ENCODE measurements around the gene GLB1L. TPM values are rescaled to one million over a fixed set of nuclear protein-coding genes. Genes with fewer than 3 reads are reported as not detected.

Gene GLB1L
- total and polyA plus RNA-seq, 2 donors from 2014 or later, result 19.7 to 20.6 TPM

DNA sequence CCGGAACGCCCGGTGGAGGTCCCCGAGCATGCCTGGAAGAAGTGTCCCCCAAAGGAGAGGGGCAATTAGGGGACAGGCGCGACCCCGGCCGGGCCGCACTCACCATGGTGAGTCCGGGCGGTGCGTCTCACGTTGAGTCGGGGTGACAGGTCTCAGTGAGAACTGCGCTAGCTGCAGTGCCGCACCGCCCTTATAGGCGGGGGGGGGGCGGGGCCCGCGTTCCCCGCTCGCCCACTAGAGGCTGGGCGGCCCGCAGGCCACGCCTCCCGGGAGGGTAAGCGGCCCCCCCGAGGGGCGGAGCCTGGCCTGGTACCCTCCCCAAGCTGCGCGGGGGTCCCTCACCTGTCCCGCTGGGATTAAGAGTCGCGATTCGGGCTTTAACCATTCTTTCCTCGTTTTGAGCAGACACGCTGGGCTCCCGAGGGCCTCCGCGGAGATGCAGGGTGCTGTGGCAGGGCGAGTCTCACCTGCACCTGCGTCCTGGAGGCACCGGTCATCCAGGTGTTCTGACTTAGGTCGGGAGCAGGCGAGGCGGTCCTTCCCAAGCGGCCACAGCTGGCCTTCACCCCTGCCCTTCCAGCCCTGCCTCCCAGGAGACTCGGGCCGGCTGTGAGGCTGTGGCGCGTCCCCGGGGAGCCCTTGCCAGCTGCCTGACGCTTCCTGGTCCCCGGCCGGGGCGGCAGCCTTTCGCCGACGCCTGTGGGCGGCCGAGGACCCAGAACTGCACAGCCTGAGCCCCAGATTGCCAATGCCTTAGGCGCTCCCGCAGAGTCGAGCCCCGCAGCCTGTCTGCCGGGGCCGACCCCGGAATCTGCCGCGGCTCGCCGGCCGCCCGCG, 8.7 kb upstream of the GLB1L start, which contains the start of gene TUBA4A:
Gene TUBA4A, minus strand, starts transcription at position 166 of the 837 bp plus-strand sequence. Its CDS starts 60 bp downstream, at position 106.
- peaks cover 15% of the 10 kb centered on the region for H3K27me3 ChIP-seq (ENCODE audit: control insufficient read depth, insufficient read depth, low read length)
- H3K4me1 ChIP-seq (ENCODE audit: control insufficient read depth in 2 of 3, insufficient read depth in 2 of 3, low read depth in 1 of 3, low read length in 3 of 3), result peaks cover 0 to 41% (median 32%) of the 10 kb centered on the region in 3 donors
- peak; percentile 66 to 95 (median 81) for DNase-seq
- H3K27ac ChIP-seq (ENCODE audit: low read depth in 2 of 2, low read length in 2 of 2), result peak within 1 kb of the TSS; percentile 85 to 87
- H3K36me3 ChIP-seq (ENCODE audit: control insufficient read depth in 2 of 3, insufficient read depth in 3 of 3, low read length in 3 of 3), result peaks cover 0 to 12% (median 3%) of the 10 kb centered on the region in 3 donors
- FAIRE-seq, result no peak
- intact Hi-C loops (cut with DNase I), result no loop called here
- peak within 1 kb of the TSS in 2 of 3 donors; percentile 68 to 75 for H3K9ac ChIP-seq (ENCODE audit: low read length in 3 of 3)
- H3K9me3 ChIP-seq (ENCODE audit: control insufficient read depth in 2 of 3, insufficient read depth in 1 of 3, low read length in 3 of 3), result no peaks in the 10 kb centered on the region
- TF ChIP-seq, protein P1, sequence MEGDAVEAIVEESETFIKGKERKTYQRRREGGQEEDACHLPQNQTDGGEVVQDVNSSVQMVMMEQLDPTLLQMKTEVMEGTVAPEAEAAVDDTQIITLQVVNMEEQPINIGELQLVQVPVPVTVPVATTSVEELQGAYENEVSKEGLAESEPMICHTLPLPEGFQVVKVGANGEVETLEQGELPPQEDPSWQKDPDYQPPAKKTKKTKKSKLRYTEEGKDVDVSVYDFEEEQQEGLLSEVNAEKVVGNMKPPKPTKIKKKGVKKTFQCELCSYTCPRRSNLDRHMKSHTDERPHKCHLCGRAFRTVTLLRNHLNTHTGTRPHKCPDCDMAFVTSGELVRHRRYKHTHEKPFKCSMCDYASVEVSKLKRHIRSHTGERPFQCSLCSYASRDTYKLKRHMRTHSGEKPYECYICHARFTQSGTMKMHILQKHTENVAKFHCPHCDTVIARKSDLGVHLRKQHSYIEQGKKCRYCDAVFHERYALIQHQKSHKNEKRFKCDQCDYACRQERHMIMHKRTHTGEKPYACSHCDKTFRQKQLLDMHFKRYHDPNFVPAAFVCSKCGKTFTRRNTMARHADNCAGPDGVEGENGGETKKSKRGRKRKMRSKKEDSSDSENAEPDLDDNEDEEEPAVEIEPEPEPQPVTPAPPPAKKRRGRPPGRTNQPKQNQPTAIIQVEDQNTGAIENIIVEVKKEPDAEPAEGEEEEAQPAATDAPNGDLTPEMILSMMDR (IDR thresholded peaks at IDR 0.05; ENCODE audit: borderline replicate concordance, extremely low read depth, insufficient read depth), result no peak
- H3K4me3 ChIP-seq (ENCODE audit: low read length in 3 of 3), result peak within 1 kb of the TSS; percentile 20 to 93 (median 81)

DNA sequence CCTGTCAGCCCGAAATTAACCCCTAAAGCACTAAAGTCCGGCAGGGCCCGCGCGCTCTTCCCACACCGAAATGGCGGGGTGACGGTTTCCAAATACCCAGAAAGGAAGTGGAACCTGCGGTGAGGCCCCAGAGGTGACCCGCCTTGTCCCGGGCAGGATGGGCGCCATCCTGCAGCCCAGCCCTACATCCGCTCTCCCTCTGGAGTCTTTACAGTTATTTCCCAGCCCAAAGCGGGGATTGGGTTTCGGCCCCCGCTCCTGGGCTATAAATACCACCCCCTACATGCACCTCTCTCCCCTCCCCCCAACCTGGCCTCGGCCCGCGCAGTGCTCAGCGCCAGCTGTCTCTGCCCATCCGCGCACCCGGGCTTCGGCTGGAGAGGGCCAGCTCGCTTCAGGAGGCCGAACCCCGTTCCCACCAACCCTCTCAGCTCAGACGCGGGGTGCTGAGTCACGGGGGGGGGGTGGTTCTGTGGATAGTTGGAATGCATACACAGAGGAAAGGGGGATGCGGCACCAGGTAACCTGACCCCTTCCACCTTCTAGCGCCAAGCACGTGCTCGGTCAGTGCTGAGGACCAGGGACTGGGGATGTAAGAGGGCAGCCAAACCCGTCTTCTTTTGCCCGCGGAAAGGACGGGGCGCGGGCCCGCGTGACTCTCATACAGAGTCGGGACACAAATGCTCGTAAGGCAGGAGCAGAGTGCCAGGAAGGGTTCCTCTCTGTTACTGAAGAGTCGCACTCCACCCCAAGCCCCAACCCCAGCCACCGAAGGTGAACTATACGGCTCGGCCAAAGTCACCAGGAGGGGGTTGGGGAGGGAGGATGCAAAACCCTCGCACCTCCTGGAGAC, 7.9 kb upstream of the GLB1L start, which contains the start of gene TUBA4B:
Gene TUBA4B, plus strand, starts transcription at position 344 of the 853 bp plus-strand sequence. Its CDS starts 165 bp downstream, at position 509.
- no peak for FAIRE-seq
- Histone ChIP-seq H3K27ac (ENCODE audit: low read depth in 2 of 2, low read length in 2 of 2) (peak within 1 kb of the TSS; percentile 85 to 87), H3K4me3 (ENCODE audit: low read length in 3 of 3) (peak within 1 kb of the TSS; percentile 20 to 93 (median 81)), H3K9me3 (ENCODE audit: control insufficient read depth in 2 of 3, insufficient read depth in 1 of 3, low read length in 3 of 3) (no peaks in the 10 kb centered on the region), H3K27me3 (ENCODE audit: control insufficient read depth, insufficient read depth, low read length) (peaks cover 15% of the 10 kb centered on the region), H3K36me3 (ENCODE audit: control insufficient read depth in 2 of 3, insufficient read depth in 3 of 3, low read length in 3 of 3) (peaks cover 0 to 12% (median 3%) of the 10 kb centered on the region in 3 donors), H3K4me1 (ENCODE audit: control insufficient read depth in 2 of 3, insufficient read depth in 2 of 3, low read depth in 1 of 3, low read length in 3 of 3) (peaks cover 3 to 47% (median 36%) of the 10 kb centered on the region in 3 donors), H3K9ac (ENCODE audit: low read length in 3 of 3) (peak within 1 kb of the TSS in 2 of 3 donors; percentile 68 to 75)
- TF ChIP-seq, protein P1 (IDR thresholded peaks at IDR 0.05; ENCODE audit: borderline replicate concordance, extremely low read depth, insufficient read depth), result no peak
- DNase-seq, result peak; percentile 42 to 85 (median 63)
- intact Hi-C loops (cut with DNase I), result no loop called here

DNA sequence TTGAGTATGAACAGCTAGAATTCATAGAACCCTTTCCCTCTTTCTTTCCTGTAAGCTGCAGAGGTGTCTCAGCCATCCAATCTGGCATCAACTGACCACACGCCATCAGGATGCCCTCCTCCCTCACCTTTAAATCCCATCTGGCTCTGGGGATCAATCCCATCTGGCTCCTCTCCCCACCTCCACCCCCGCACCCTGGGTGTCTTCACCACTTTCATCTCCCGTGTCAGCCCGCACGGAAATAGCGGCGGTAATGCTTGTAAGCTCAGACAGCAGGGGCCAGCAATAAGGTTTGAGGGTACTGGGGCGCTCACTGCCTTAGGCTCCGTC, 7.3 kb upstream of the GLB1L start:
- Histone ChIP-seq H3K27me3 (ENCODE audit: control insufficient read depth, insufficient read depth, low read length) (peaks cover 15% of the 10 kb centered on the region), H3K9me3 (ENCODE audit: control insufficient read depth in 2 of 3, insufficient read depth in 1 of 3, low read length in 3 of 3) (no peaks in the 10 kb centered on the region), H3K36me3 (ENCODE audit: control insufficient read depth in 2 of 3, insufficient read depth in 3 of 3, low read length in 3 of 3) (peaks cover 2 to 12% (median 3%) of the 10 kb centered on the region in 3 donors), H3K4me3 (ENCODE audit: low read length in 3 of 3) (peak overlapping the region in 2 of 3 donors; percentile 81 to 93), H3K9ac (ENCODE audit: low read length in 3 of 3) (peak overlapping the region in 2 of 3 donors; percentile 28 to 68), H3K27ac (ENCODE audit: low read depth in 2 of 2, low read length in 2 of 2) (peak overlapping the region; percentile 81 to 85), H3K4me1 (ENCODE audit: control insufficient read depth in 2 of 3, insufficient read depth in 2 of 3, low read depth in 1 of 3, low read length in 3 of 3) (peaks cover 3 to 52% (median 42%) of the 10 kb centered on the region in 3 donors)
- DNase-seq (no peak), FAIRE-seq (no peak)
- TF ChIP-seq, protein P1 (IDR thresholded peaks at IDR 0.05; ENCODE audit: borderline replicate concordance, extremely low read depth, insufficient read depth), result no peak
- intact Hi-C loops (cut with DNase I), result no loop called here
